Activated naive CD8-positive, alpha-beta T cell (primary cell): ENCODE measurements around the gene MKRN3.

Experiments used
- H3K27ac Mint-ChIP-seq: one replicate; pipeline ENCODE4 v1.8.0; 2021; ENCODE audit warnings: mixed read lengths
- H3K27me3 Mint-ChIP-seq: one replicate; pipeline ENCODE4 v1.8.0; 2021; ENCODE audit warnings: mixed read lengths
- H3K36me3 Mint-ChIP-seq: one replicate; pipeline ENCODE4 v1.8.0; 2021; ENCODE audit warnings: mixed read lengths
- H3K4me1 Mint-ChIP-seq: one replicate; pipeline ENCODE4 v1.8.0; 2021; ENCODE audit warnings: low read depth, mixed read lengths
- H3K4me3 Mint-ChIP-seq: one replicate; pipeline ENCODE4 v1.8.0; 2021; ENCODE audit warnings: mild to moderate bottlenecking, mixed read lengths
- H3K9me3 Mint-ChIP-seq: one replicate; pipeline ENCODE4 v1.8.0; 2021; ENCODE audit warnings: low read depth, mixed read lengths

MKRN3 gene

DNA sequence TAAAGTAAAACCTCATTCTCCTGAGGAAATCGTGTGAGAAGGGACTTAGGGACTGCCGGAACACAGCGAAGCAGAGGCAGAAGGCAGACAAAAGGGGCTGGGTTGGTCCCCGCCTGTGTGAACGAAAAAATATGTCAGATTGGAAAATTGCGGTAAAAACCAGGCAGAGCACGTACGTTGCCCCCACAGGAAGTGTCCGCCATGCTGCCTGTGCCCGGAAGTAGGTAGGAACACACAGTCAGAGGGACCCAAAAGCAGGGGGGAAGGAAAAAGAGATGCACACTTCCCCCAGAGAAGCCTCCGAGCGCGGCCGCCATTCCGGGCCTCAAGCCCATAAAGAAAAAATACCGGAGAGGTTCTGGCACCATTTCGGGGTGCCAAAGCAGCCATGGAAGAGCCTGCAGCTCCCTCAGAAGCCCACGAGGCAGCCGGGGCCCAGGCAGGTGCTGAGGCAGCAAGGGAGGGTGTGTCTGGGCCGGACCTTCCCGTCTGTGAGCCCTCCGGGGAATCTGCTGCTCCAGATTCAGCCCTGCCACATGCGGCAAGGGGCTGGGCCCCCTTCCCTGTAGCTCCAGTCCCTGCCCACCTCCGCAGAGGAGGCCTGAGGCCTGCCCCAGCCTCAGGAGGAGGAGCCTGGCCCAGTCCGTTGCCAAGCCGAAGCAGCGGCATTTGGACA, at the start of gene MKRN3:
MKRN3 (plus strand) TSS at position 280 of the 676 bp plus-strand sequence; CDS start at position 389, 109 bp downstream.
- Mint-ChIP-seq H3K4me3 (peak within 1 kb of the TSS; percentile 87), H3K36me3 (no peaks in the 10 kb centered on the region), H3K27ac (peak within 1 kb of the TSS; percentile 92), H3K27me3 (peaks cover 3% of the 10 kb centered on the region), H3K4me1 (peaks cover 4% of the 10 kb centered on the region), H3K9me3 (no peaks in the 10 kb centered on the region)

DNA sequence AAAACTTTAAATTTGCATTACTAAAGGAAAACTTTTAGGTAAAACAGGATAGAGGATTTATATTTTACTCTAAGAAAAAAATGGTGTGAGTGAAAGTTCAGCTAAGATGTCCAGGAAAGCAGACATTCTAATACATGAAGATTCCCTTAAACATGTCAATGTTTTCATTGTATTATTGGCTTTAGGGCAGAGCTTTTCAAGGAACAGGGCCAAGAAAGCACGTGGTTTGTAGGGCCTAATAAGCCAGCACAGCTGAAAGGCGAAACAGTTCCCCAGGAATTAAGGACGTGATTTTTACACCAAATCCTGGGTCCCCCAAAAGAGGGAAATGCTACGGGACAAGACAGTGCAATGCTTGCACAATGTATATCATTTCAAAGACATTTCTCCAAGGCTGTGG, 48.6 kb upstream of the MKRN3 start:
- H3K36me3 Mint-ChIP-seq = no peaks in the 10 kb centered on the region
- no peaks in the 10 kb centered on the region for H3K27me3 Mint-ChIP-seq
- H3K9me3 Mint-ChIP-seq = no peaks in the 10 kb centered on the region
- H3K27ac Mint-ChIP-seq = no peak overlapping the region
- peaks cover 3% of the 10 kb centered on the region for H3K4me1 Mint-ChIP-seq
- no peak overlapping the region for H3K4me3 Mint-ChIP-seq

DNA sequence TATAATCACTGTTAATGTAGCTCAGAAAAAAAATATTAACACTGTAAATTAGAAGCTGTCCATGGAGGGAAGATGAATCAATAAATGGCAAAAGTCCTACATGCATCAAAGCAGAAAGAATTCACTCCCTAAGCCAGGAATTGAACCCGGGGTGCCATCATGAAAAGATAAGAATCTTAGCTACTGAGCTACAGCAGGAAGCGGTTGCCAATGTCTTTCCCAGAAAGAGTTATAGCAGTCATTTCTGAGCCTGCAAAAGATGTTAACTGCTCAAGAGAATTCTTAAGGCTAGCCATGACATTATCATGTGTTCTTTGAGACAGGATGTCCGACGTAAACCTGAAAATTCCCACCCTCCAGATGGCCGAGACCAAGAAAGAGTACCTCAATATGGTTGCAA, 47.4 kb upstream of the MKRN3 start:
- Mint-ChIP-seq H3K36me3 (no peaks in the 10 kb centered on the region), H3K9me3 (no peaks in the 10 kb centered on the region), H3K27ac (no peak overlapping the region), H3K4me1 (peaks cover 3% of the 10 kb centered on the region), H3K4me3 (no peak overlapping the region), H3K27me3 (no peaks in the 10 kb centered on the region)

DNA sequence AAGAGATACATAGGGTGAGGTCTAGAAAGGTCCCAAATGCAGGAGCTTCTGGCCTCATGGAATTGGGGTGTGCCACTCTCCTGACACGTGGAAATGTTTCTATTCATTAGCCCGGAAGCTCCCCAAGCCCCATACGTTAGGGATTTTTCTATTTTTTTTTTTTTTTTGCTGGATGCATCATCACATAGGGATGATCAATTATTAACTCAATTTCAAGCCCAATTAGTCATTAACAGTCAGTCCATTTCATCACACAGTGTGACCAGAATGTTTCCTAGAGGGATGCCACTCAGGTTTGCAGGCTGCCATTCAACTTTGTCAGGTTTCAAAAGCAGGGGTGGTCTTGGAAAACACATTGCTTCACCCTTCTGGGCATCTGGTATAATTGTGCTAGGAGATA, 40.7 kb upstream of the MKRN3 start:
- Mint-ChIP-seq H3K27ac (no peak overlapping the region), H3K4me1 (no peaks in the 10 kb centered on the region), H3K27me3 (no peaks in the 10 kb centered on the region), H3K4me3 (no peak overlapping the region), H3K9me3 (no peaks in the 10 kb centered on the region), H3K36me3 (no peaks in the 10 kb centered on the region)

DNA sequence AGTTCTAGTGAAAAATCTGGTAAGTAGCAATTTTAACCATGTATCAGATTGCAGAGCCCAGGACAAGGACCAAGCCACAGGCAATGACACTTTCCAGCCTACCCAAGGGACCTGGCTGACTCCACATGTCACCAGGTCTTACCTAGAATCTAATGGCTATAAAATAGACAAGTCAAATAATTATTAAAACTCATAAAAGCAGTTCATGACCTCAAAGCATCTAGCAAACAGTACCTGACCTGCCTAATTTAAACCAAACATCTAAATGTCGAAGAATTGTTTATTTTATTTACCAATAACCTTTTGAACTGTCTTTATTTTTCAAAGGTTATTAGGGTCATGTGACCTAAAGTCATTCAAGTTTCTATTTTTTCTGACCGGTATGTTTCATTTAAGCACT, 35.6 kb upstream of the MKRN3 start:
- Mint-ChIP-seq H3K27me3 (peaks cover 3% of the 10 kb centered on the region), H3K9me3 (no peaks in the 10 kb centered on the region), H3K4me1 (no peaks in the 10 kb centered on the region), H3K27ac (no peak overlapping the region), H3K36me3 (no peaks in the 10 kb centered on the region), H3K4me3 (no peak overlapping the region)

DNA sequence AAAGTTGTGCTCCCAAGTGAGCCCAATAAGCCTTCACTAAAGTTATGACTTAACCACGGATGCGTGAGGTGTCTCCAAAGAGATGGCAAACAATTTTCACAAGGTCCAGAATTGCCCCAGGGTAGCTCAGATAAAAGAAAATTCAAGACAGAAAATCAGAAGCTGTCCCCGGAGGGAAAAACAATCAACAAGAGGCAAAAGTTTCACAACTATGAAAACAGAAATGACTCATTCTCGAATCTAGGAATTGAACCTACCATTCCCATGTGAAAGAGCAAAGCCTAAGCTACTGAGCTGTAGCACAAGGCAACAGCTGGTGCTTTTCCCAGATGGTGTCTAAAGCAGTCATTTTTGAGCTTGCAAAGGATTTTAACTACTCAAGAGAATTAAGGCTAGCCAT, 33.5 kb upstream of the MKRN3 start:
- Mint-ChIP-seq H3K9me3 (no peaks in the 10 kb centered on the region), H3K36me3 (no peaks in the 10 kb centered on the region), H3K27ac (no peak overlapping the region), H3K4me1 (no peaks in the 10 kb centered on the region), H3K27me3 (peaks cover 3% of the 10 kb centered on the region), H3K4me3 (no peak overlapping the region)

DNA sequence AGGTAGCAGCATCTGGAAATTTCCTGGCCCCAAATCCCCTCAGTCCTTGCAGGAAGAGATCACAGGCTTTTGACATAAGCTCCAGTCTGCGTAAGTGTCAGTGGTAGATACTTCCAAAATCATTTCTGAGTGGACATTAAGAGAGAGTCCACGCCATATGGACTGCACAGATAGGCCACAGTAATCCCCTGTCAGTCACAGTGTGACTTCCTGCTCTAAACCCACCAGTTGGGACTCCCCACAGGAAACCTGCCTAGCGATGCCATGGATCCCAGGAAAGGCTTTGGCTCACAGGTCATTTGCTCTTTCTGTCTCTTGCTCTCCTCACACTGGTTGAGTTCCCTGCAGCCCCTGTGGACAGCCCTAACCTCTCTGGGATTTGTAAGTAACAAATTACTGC, 28.8 kb upstream of the MKRN3 start:
- H3K9me3 Mint-ChIP-seq = no peaks in the 10 kb centered on the region
- no peaks in the 10 kb centered on the region for H3K27me3 Mint-ChIP-seq
- no peaks in the 10 kb centered on the region for H3K36me3 Mint-ChIP-seq

DNA sequence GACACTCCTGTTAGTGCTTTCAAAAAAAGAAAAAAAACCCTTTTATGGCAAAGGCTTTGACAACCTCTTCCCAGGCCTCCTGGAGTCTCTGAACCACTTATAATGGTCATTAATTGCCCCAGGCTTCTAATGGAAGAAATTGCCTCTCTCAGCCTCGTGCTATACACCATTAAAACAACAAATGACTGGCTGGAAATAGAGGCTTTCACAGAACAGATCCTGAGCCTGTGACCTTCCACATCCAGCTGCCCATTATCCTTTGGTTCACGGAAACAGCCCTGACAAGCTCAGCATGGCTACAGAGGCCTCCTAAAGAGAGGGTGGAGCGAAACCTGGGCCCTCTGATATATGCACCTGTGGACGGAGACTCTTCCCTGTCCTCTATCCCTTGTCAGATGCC, 26.8 kb upstream of the MKRN3 start:
- H3K27ac Mint-ChIP-seq = no peak overlapping the region
- no peaks in the 10 kb centered on the region for H3K4me1 Mint-ChIP-seq
- H3K9me3 Mint-ChIP-seq = no peaks in the 10 kb centered on the region
- no peaks in the 10 kb centered on the region for H3K27me3 Mint-ChIP-seq
- no peaks in the 10 kb centered on the region for H3K36me3 Mint-ChIP-seq
- H3K4me3 Mint-ChIP-seq = no peak overlapping the region

More for the DNA sequence above, 28.8 kb upstream of the MKRN3 start:
- Mint-ChIP-seq H3K27ac (no peak overlapping the region), H3K4me1 (no peaks in the 10 kb centered on the region), H3K4me3 (no peak overlapping the region)

DNA sequence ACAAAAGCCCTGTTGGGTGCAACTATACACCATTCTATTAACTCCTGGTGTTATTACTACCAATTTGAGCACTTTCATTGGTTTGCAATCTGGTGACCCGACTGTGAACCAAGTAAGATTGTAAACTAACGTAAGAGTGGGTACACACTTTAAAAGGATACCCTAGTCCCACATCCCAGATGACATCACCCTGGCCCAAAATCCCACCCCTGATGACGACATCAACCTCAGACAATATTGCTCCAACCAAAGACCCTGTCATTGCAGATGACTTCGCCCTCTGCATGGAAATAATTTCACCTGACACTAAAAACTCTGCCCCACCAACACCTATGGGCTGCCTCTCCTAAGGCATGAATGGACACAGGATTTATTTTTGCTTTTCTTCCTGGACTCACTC, 25.6 kb upstream of the MKRN3 start:
- Mint-ChIP-seq H3K36me3 (no peaks in the 10 kb centered on the region), H3K27me3 (no peaks in the 10 kb centered on the region), H3K9me3 (no peaks in the 10 kb centered on the region), H3K4me3 (no peak overlapping the region), H3K27ac (no peak overlapping the region), H3K4me1 (no peaks in the 10 kb centered on the region)

DNA sequence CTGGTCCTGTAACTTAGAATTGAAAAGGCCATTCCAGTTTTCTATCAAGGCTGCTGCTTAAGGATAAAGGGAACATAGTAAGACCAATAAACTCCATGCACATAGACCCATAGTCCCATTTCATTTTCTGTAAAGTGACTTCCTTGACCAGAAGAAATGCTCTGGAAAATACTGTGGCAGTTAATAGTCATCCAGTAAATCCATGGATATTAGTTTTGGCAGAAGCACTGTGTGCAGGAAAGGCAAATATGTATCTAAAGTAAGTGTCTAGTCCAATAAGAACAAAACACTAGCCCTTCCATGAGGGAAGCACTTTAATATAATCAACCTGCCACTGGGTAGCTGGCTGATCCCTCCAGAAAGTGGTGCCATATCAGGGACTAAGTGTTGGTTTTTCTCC, 19.3 kb upstream of the MKRN3 start:
- H3K36me3 Mint-ChIP-seq = no peaks in the 10 kb centered on the region
- H3K9me3 Mint-ChIP-seq = no peaks in the 10 kb centered on the region
- H3K4me3 Mint-ChIP-seq = no peak overlapping the region
- H3K27ac Mint-ChIP-seq = no peak overlapping the region
- H3K27me3 Mint-ChIP-seq = no peaks in the 10 kb centered on the region
- no peaks in the 10 kb centered on the region for H3K4me1 Mint-ChIP-seq

DNA sequence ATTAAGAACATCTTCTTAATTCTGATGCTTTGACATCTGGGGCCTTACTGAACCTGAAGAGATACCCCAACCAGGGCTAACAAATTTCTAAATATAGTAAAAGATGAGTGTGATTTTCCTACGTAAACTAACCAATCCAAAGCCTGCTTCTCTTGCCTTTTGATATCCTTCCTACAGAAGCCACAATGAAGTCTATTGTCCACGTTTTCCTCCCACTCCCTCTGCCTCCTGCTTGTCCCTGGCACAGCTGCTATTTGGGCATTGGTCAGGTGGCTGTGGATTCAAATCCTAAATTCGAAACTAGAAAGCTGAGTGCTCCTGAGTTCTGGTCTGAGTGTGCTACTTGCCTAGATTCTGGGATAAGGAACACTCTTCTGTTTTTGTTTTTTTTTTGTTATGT, 17.4 kb upstream of the MKRN3 start:
- Mint-ChIP-seq H3K27me3 (no peaks in the 10 kb centered on the region), H3K27ac (no peak overlapping the region), H3K36me3 (no peaks in the 10 kb centered on the region), H3K4me3 (no peak overlapping the region), H3K9me3 (no peaks in the 10 kb centered on the region), H3K4me1 (no peaks in the 10 kb centered on the region)

DNA sequence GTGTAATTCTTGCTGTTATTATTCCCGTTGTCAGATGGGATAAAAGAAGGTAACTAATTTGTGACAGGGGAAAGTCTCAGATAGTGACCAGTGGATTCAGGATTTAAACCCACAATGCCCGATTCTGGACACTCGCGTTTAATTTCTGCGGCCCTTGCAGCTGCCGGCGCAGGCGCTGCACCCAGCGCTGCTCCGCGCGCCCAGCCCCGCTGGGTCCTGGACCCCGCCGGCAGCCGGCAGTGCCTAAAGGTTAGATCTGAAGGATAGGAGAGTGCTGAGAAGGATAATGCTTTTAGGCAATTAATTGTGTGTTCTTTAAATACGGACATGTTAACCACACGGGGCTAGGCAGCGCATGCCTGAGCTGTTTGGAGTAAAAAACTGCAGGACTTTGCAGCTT, 3.6 kb upstream of the MKRN3 start:
- Mint-ChIP-seq H3K4me1 (peaks cover 2% of the 10 kb centered on the region), H3K9me3 (no peaks in the 10 kb centered on the region), H3K36me3 (no peaks in the 10 kb centered on the region), H3K4me3 (no peak overlapping the region), H3K27ac (no peak overlapping the region), H3K27me3 (peaks cover 5% of the 10 kb centered on the region)

DNA sequence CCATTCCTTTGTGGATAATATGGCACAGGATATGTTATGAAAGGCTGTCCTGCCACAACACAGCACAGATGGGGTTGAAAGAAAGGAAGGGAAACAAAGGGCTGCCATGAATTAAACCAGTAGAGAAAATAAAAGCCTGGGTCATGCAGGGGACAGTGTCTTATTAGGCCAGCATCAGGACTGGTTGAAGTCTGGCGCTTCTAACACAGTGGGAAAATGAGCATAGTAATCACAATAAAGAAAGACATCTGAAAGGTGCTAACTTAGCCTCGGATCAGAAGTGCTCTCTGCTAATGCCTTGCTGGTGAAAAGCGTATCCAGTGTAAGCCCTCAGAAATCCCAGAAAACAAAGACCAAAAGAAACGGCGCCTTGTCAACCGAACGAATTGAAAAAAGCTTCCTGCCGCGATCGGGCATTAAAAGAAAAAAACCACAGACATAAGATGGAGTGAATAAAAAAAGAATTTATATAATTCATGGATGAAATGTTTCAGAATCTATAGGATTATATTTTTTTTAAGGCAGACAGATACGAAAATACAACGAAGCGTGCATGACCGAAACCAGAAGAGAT, 566 bp upstream of the MKRN3 start:
- Mint-ChIP-seq H3K9me3 (no peaks in the 10 kb centered on the region), H3K27ac (peak overlapping the region; percentile 16), H3K36me3 (no peaks in the 10 kb centered on the region), H3K4me3 (peak overlapping the region; percentile 87), H3K27me3 (peaks cover 5% of the 10 kb centered on the region), H3K4me1 (peaks cover 4% of the 10 kb centered on the region)

DNA sequence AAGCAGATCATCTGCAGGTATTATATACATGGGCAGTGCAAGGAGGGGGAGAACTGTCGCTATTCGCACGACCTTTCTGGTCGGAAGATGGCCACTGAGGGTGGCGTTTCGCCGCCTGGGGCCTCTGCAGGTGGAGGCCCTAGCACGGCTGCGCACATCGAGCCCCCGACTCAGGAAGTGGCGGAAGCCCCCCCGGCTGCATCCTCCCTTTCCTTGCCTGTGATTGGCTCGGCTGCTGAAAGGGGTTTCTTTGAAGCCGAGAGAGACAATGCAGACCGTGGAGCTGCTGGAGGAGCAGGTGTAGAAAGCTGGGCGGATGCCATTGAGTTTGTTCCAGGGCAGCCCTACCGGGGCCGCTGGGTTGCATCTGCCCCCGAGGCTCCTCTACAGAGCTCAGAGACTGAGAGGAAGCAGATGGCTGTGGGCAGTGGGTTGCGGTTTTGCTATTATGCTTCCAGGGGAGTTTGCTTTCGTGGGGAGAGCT, 639 bp downstream of the MKRN3 start:
- no peaks in the 10 kb centered on the region for H3K36me3 Mint-ChIP-seq
- H3K4me3 Mint-ChIP-seq = peak overlapping the region; percentile 87
- H3K27ac Mint-ChIP-seq = peak overlapping the region; percentile 92
- peaks cover 3% of the 10 kb centered on the region for H3K27me3 Mint-ChIP-seq
- no peaks in the 10 kb centered on the region for H3K9me3 Mint-ChIP-seq
- peaks cover 4% of the 10 kb centered on the region for H3K4me1 Mint-ChIP-seq

DNA sequence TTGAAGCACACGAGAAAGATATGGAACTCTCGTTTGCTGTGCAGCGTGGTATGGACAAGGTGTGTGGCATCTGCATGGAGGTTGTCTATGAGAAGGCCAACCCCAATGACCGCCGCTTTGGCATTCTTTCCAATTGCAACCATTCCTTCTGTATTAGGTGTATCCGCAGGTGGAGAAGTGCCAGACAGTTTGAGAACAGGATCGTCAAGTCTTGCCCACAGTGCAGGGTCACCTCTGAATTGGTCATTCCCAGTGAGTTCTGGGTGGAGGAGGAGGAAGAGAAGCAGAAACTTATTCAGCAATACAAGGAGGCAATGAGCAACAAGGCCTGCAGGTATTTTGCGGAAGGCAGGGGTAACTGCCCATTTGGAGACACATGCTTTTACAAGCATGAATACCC, 1.2 kb downstream of the MKRN3 start:
- Mint-ChIP-seq H3K27ac (peak overlapping the region; percentile 92), H3K27me3 (peaks cover 3% of the 10 kb centered on the region), H3K4me1 (peaks cover 5% of the 10 kb centered on the region), H3K9me3 (no peaks in the 10 kb centered on the region), H3K4me3 (peak overlapping the region; percentile 87), H3K36me3 (no peaks in the 10 kb centered on the region)

DNA sequence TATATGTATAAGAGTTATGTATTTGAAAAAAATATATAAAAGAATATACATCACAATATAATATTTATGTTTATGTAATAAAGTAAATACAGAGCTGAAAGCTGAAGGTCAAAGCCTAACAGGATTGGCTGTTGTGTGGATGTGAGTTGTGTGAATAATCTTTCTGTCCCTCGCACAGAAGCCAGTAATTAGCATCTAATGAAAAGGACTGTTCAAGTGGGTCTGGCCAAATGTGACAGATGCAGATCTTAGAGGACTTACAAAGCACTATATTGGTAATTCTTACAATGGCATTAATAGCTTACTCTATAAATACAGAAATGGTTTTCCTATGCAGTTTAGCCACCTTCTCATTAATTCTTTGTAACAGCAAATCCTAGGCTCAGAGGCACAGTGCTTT, 2.4 kb downstream of the MKRN3 start:
- H3K36me3 Mint-ChIP-seq = no peaks in the 10 kb centered on the region
- H3K4me3 Mint-ChIP-seq = peak overlapping the region; percentile 14
- no peaks in the 10 kb centered on the region for H3K27me3 Mint-ChIP-seq
- peaks cover 6% of the 10 kb centered on the region for H3K4me1 Mint-ChIP-seq
- H3K27ac Mint-ChIP-seq = no peak overlapping the region
- no peaks in the 10 kb centered on the region for H3K9me3 Mint-ChIP-seq
